Pancreas (tissue), 10 donors: Measurements from ENCODE around the gene EPM2AIP1. TPM values are rescaled to one million over a fixed set of nuclear protein-coding genes. Genes with fewer than 3 reads are reported as not detected.
A peak's percentile ranks its signal among the peaks of the same experiment; 100 is the strongest.

Source experiments
- ATAC-seq, 4 donors: fragments of 200-7000 bp; cut with Tn5 transposase; one replicate each; pipeline versions ENCODE4 v1.8.0 to v1.9.1; 2020; ENCODE audit warnings: mild to moderate bottlenecking in 4 of 4, moderate library complexity in 4 of 4
- DNase-seq, 6 donors: peaks; one replicate each; pipeline ENCODE4 v3.0.0-alpha.2; 2020
- FAIRE-seq: peaks from 2 replicates; lab custom pipeline; 2012; peaks lifted over from hg19 to GRCh38; lab: Jason Lieb, UNC
- H3K27ac ChIP-seq, 4 donors: fragments of 200-600 bp; sonication (generic); 1 replicate in 3 of 4; 2 replicates in 1 of 4; pipeline versions ENCODE4 v1.5.0 to v1.8.0; 2020
- H3K27me3 ChIP-seq, 4 donors: fragments of 200-600 bp; one replicate each; pipeline ENCODE4 v1.8.0; 2021
- H3K36me3 ChIP-seq, 3 donors: fragments of 200-600 bp; sonication (generic) in 1 of 3; one replicate each; pipeline versions ENCODE4 v1.5.0 to v1.8.0; 2020 to 2021
- H3K4me1 ChIP-seq, 3 donors: fragments of 200-600 bp; one replicate each; pipeline ENCODE4 v1.8.0; 2021
- H3K4me3 ChIP-seq, 4 donors: fragments of 200-600 bp; sonication (generic) in 2 of 4; one replicate each; pipeline versions ENCODE4 v1.5.0 to v1.8.0; 2020 to 2021
- H3K9me3 ChIP-seq, 4 donors: fragments of 200-600 bp; one replicate each; pipeline ENCODE4 v1.8.0; 2021
- CTCF ChIP-seq, 4 donors: fragments of 200-600 bp; sonication (generic) in 3 of 4; IDR thresholded peaks; one replicate each; pipeline versions ENCODE4 v1.5.0 to v1.8.0; 2021; ENCODE audit warnings: antibody characterized with exemption in 4 of 4
- WGBS, 2 donors: extraction: QIAGEN DNeasy Blood & Tissue Kit; methylation state at CpG; one replicate each; pipeline ENCODE4 v1.1.7; 2013; 5-methylcytosine and 5-hydroxymethylcytosine counted together
- intact Hi-C, 3 donors: fragments of 100-400 bp; cut with DNase I; formaldehyde crosslinking; loops; one replicate each; pipeline versions ENCODE4 v1.11.1 to v1.14.2; 2022
- polyA plus RNA-seq, 2 donors: library from polyadenylated mRNA; stranded (reverse); fragments of 200-250 nt; gene quantifications; one replicate each; pipeline ENCODE4 v1.2.3, GENCODE V29; 2013
- total RNA-seq, 6 donors: library from RNA; stranded (reverse); fragmentation: NEBNext Ultra II Directional in 4 of 6; extraction: Animal tissue kit (Norgen Biotek cat#: 25700) in 4 of 6; gene quantifications; one replicate each; pipeline versions ENCODE4 v1.2.1 to v1.2.4, GENCODE V29; 2021 to 2023
- donor health status: healthy with polysubstance abuse.
- donor health status: DM: no; HTN: no; CAD: no; lungs with moderate emphysema.
- donor health status: DM: no; HTN: no; CAD: no.
- donor health status: control.
- donor health status: control.
- donor health status: Bipolar disorder and iron deficiency.
- donor health status: DM: yes; HTN: yes; CAD: no.
- donor health status: DM: no; HTN: no; CAD: no.
- donor health status: DM: no; HTN: no; CAD: no.
- donor health status: DM: yes; HTN: yes; CAD: no.

The EPM2AIP1 gene
- total and polyA plus RNA-seq, 8 donors: 2.9 to 8.7 (median 6.2) TPM

GRCh38 chr3:37014620-37015019 is 21.7 kb upstream of the EPM2AIP1 start:
- Histone ChIP-seq H3K27me3 (no peaks in the 10 kb centered on the region), H3K36me3 (peaks cover 0 to 22% (median 21%) of the 10 kb centered on the region in 3 donors), H3K9me3 (no peaks in the 10 kb centered on the region), H3K27ac (no peak overlapping the region), H3K4me3 (no peak overlapping the region), H3K4me1 (no peaks in the 10 kb centered on the region)
- no peak for FAIRE-seq
- no peak for DNase-seq
- no peak for ATAC-seq
- intact Hi-C loops: no loop called here
- TF ChIP-seq CTCF (IDR thresholded peaks at IDR 0.05): no peak
- 83 to 95% methylated on average over 2 of the region's 2 CpGs for WGBS, 2 donors

GRCh38 chr3:36993326-36994283 is 674 bp upstream of the EPM2AIP1 start, which contains the start of gene MLH1:
MLH1 (plus strand) TSS chr3:36993518; CDS start chr3:36993548, 30 bp downstream.
- TF ChIP-seq CTCF (IDR thresholded peaks at IDR 0.05): no peak
- FAIRE-seq: peak; percentile 23
- Histone ChIP-seq H3K4me1 (peaks cover 24 to 39% (median 35%) of the 10 kb centered on the region in 3 donors), H3K9me3 (no peaks in the 10 kb centered on the region), H3K4me3 (peak within 1 kb of the TSS; percentile 53 to 73 (median 57)), H3K27me3 (no peaks in the 10 kb centered on the region), H3K36me3 (peaks cover 0 to 16% (median 0%) of the 10 kb centered on the region in 3 donors), H3K27ac (peak within 1 kb of the TSS; percentile 97 to 99 (median 98))
- ATAC-seq: peak; percentile 91 to 96 (median 92)
- intact Hi-C loops: no loop called here
- 0 to 1% methylated on average over 47 of the region's 47 CpGs for WGBS, 2 donors
- peak; percentile 93 to 100 (median 96) for DNase-seq

DNA sequence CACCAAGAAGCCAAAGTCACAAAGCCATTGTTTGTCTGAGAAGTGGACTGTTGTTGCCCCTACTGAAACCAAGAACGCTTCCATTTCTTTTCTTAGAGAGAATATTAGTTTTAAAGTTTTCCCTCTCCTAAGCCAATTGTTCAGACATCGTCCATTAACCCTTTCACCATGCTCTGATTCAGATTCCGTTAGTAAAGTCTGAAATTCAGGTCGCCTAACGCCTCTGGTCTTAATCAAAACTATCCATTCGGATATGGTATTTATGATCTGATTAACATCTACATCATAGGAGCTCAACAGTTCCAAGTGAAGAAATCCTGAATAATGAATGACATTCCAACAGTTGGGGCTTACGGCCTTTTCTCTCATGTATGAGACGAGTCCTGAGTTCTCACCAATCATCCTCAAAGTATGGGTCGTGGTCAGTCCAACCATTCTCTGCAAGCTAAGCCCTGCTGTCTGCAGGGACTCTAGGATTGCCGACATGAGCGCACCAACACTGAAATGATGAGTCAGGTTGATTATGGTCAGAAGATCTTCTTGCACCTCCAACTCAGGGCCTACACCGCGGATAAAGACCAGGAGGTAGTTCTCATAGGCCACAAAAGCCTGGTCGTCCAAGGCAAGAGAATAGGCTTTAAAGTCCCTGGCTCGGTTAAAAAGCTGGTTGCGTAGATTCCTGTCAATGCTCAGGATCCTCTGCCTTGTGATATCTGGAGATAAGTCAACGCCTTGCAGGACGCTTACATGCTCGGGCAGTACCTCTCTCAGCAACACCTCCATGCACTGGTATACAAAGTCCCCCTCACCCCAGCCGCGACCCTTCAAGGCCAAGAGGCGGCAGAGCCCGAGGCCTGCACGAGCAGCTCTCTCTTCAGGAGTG is 767 bp downstream of the EPM2AIP1 start:
- ATAC-seq: peak in 2 of 4 donors; percentile 0 to 2
- H3K27me3 ChIP-seq: no peaks in the 10 kb centered on the region
- peaks cover 25 to 43% (median 35%) of the 10 kb centered on the region in 3 donors for H3K4me1 ChIP-seq
- 9 to 13% methylated on average over 24 of the region's 24 CpGs for WGBS, 2 donors
- H3K36me3 ChIP-seq: peaks cover 0 to 10% (median 0%) of the 10 kb centered on the region in 3 donors
- no peak for TF ChIP-seq CTCF (IDR thresholded peaks at IDR 0.05)
- peak overlapping the region; percentile 97 to 99 (median 97) for H3K27ac ChIP-seq
- no peak for FAIRE-seq
- DNase-seq: peak in 1 of 6 donors; percentile 15
- H3K9me3 ChIP-seq: no peaks in the 10 kb centered on the region
- peak overlapping the region; percentile 45 to 73 (median 57) for H3K4me3 ChIP-seq
- intact Hi-C loops: no loop called here

DNA sequence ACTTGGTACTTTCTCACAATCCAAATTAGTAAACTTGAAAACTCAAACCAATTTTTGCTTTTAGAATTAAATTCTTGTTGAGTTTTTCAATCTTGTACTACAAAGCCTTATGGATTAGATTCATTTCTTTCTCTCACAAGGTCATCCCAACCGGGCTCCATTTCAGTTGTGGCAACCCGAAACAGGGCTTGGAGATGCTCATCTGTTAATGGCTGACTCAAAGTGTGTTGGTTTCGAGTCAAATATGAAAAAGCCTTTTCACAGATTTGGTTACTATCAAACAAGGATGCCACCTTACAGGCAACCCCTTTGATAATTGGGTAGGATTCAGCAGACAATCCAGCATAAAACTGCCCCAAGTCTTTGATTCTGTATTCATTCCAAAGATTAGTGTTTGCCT is 1.8 kb downstream of the EPM2AIP1 start:
- FAIRE-seq: no peak
- TF ChIP-seq CTCF (IDR thresholded peaks at IDR 0.05): no peak
- peaks cover 0 to 12% (median 0%) of the 10 kb centered on the region in 3 donors for H3K36me3 ChIP-seq
- no peak overlapping the region for H3K27ac ChIP-seq
- peaks cover 25 to 40% (median 35%) of the 10 kb centered on the region in 3 donors for H3K4me1 ChIP-seq
- WGBS, 2 donors: 77 to 89% methylated on average over 3 of the region's 3 CpGs
- intact Hi-C loops: no loop called here
- DNase-seq: no peak
- H3K27me3 ChIP-seq: no peaks in the 10 kb centered on the region
- no peaks in the 10 kb centered on the region for H3K9me3 ChIP-seq
- H3K4me3 ChIP-seq: peak overlapping the region in 2 of 4 donors; percentile 45 to 73
- no peak for ATAC-seq
